NOMO-1 treated with dmso at 0.1 percent for 144 hours (cell line): Measurements from ENCODE around the gene TYROBP.
"Not testable (repeated sequence)": the region's sequence is repeated elsewhere in the genome, so short reads cannot be mapped to it uniquely, and the experiment has no call there.

Experiments
- DNase-seq: peaks from one replicate; lab custom pipeline; 2025; ENCODE audit not compliant: unreplicated experiment; lab: John Stamatoyannopoulos, UW

The TYROBP gene

GRCh38 chr19:35874392-35874930 is 33.6 kb downstream of the TYROBP start:
- no peak for DNase-seq

- no peak for DNase-seq
These were observed 35.9 kb downstream of the TYROBP start for GRCh38 chr19:35872180-35872579.

GRCh38 chr19:35871611-35872010 is 36.5 kb downstream of the TYROBP start:
- DNase-seq = no peak

- no peak for DNase-seq
These were observed 37.3 kb downstream of the TYROBP start for GRCh38 chr19:35870798-35871197.

GRCh38 chr19:35870124-35870736 is 37.9 kb downstream of the TYROBP start:
- not testable (repeated sequence) for DNase-seq

- DNase-seq = peak; percentile 80
These were observed 38.6 kb downstream of the TYROBP start for GRCh38 chr19:35869327-35870123.

- DNase-seq = no peak
These were observed 39.2 kb downstream of the TYROBP start for GRCh38 chr19:35868823-35869326.

- no peak for DNase-seq
These were observed 39.8 kb downstream of the TYROBP start, which contains the start of gene APLP1 for GRCh38 chr19:35868172-35868822. APLP1 (plus strand) TSS chr19:35868574; CDS start chr19:35868637, 63 bp downstream.

GRCh38 chr19:35863018-35863417 is 45.1 kb downstream of the TYROBP start:
- no peak for DNase-seq

- no peak for DNase-seq
These were observed 45.6 kb downstream of the TYROBP start for GRCh38 chr19:35862528-35862927.

GRCh38 chr19:35861640-35862160 is 46.4 kb downstream of the TYROBP start:
- DNase-seq = no peak

GRCh38 chr19:35860818-35861639 is 47.1 kb downstream of the TYROBP start:
- no peak for DNase-seq

GRCh38 chr19:35860436-35860817 is 47.7 kb downstream of the TYROBP start:
- no peak for DNase-seq

GRCh38 chr19:35859414-35859813 is 48.7 kb downstream of the TYROBP start:
- no peak for DNase-seq

- no peak for DNase-seq
These were observed 49.8 kb downstream of the TYROBP start for GRCh38 chr19:35858311-35858710.

GRCh38 chr19:35856546-35857149 is 51.4 kb downstream of the TYROBP start, which contains the start of gene KIRREL2:
KIRREL2 (plus strand) TSS chr19:35856911; CDS start chr19:35857120, 209 bp downstream.
- DNase-seq = peak; percentile 45
